ENCODE measurements around the gene ITPK1.
"Not testable (repeated sequence)": the region's sequence is repeated elsewhere in the genome, so short reads cannot be mapped to it uniquely, and the experiment has no call there.

Gene ITPK1

GRCh38 chr14:93150227-93151208, 34.8 kb upstream of the ITPK1 start:
- peak overlapping the region in 1 of 5 donors; percentile 48 for H3K4me3 ChIP-seq (ENCODE audit: low read depth in 1 of 5, low read length in 5 of 5)
- no peaks in the 10 kb centered on the region for H3K36me3 ChIP-seq (ENCODE audit: control insufficient read depth in 5 of 5, insufficient read depth in 5 of 5, low read length in 5 of 5)
- H3K27ac ChIP-seq (ENCODE audit: low read depth, low read length) = peak overlapping the region; percentile 24
- peaks cover 0 to 14% (median 4%) of the 10 kb centered on the region in 5 donors for H3K4me1 ChIP-seq (ENCODE audit: control insufficient read depth in 5 of 5, insufficient read depth in 5 of 5, low read length in 5 of 5)
- H3K9ac ChIP-seq (ENCODE audit: low read length in 5 of 5) = peak overlapping the region in 2 of 5 donors; percentile 29 to 62
- H3K9me3 ChIP-seq (ENCODE audit: control insufficient read depth in 5 of 5, low read length in 5 of 5) = no peaks in the 10 kb centered on the region
- no peaks in the 10 kb centered on the region for H3K27me3 ChIP-seq (ENCODE audit: control insufficient read depth in 5 of 5, insufficient read depth in 4 of 5, low read length in 5 of 5)

DNA sequence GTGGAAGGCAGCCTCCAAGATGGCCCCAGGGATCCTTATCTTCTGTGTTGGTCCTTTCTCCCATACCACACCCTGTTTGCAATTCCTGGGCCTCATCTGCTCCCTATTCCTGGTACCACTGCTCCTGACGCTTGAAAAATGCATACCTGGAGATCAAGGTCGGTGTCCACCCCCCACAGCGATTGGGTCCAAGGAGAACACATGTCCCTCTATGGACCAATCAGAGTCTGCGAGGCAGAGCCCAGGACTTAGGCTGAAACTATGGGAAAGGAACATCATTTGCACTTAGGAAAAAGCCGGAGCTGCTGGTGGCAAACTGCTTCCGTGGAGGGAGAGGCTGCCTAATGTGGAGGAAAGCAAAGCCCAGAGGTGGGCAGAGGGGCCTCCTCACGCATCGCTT, 33.3 kb upstream of the ITPK1 start:
- Histone ChIP-seq H3K27ac (ENCODE audit: low read depth, low read length) (no peak overlapping the region), H3K9me3 (ENCODE audit: control insufficient read depth in 5 of 5, low read length in 5 of 5) (no peaks in the 10 kb centered on the region), H3K27me3 (ENCODE audit: control insufficient read depth in 5 of 5, insufficient read depth in 4 of 5, low read length in 5 of 5) (no peaks in the 10 kb centered on the region), H3K4me3 (ENCODE audit: low read depth in 1 of 5, low read length in 5 of 5) (no peak overlapping the region), H3K36me3 (ENCODE audit: control insufficient read depth in 5 of 5, insufficient read depth in 5 of 5, low read length in 5 of 5) (no peaks in the 10 kb centered on the region), H3K4me1 (ENCODE audit: control insufficient read depth in 5 of 5, insufficient read depth in 5 of 5, low read length in 5 of 5) (peaks cover 0 to 14% (median 4%) of the 10 kb centered on the region in 5 donors), H3K9ac (ENCODE audit: low read length in 5 of 5) (no peak overlapping the region)

- Histone ChIP-seq H3K4me1 (ENCODE audit: control insufficient read depth in 5 of 5, insufficient read depth in 5 of 5, low read length in 5 of 5) (peaks cover 0 to 9% (median 4%) of the 10 kb centered on the region in 5 donors), H3K9me3 (ENCODE audit: control insufficient read depth in 5 of 5, low read length in 5 of 5) (no peaks in the 10 kb centered on the region), H3K9ac (ENCODE audit: low read length in 5 of 5) (no peak overlapping the region), H3K36me3 (ENCODE audit: control insufficient read depth in 5 of 5, insufficient read depth in 5 of 5, low read length in 5 of 5) (no peaks in the 10 kb centered on the region), H3K27ac (ENCODE audit: low read depth, low read length) (no peak overlapping the region), H3K27me3 (ENCODE audit: control insufficient read depth in 5 of 5, insufficient read depth in 4 of 5, low read length in 5 of 5) (no peaks in the 10 kb centered on the region), H3K4me3 (ENCODE audit: low read depth in 1 of 5, low read length in 5 of 5) (no peak overlapping the region)
Observed at GRCh38 chr14:93146119-93146518, 30.4 kb upstream of the ITPK1 start.

DNA sequence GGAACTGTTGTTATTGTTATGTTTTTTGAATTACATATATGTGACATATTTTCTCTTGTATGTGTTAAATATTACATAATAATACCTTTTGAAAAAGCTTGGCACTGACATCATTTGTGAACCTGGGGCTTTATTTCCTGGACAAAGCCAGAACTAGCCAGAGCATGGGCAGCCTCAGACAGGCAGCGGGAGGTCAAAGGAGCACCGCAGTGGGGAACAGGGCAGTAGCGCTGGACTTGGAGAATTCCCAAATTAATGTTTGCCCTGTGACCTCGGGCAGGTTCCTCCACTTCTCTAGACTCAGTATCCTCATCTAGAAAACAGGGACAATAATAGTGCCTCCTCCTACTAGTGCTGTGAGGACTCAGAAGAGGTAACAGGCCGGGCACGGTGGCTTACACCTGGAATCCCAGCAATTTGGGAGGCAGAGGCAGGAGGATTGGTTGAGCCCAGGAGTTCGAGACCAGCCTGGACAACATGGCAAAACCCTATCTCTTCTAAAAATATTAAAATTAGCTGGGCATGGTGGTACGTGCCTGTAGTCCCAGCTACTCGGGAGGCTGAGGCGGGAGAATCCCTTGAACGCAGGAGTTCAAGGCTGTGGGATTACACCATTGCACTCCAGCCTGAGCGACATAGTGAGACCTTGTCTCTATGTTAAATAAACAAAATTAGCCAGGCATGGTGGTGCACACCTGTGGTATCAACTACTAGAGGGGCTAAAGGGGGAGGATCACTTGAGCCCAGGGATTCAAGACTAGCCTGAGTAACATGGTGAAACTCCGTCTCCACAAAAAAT, 27.3 kb upstream of the ITPK1 start:
- Histone ChIP-seq H3K36me3 (ENCODE audit: control insufficient read depth in 5 of 5, insufficient read depth in 5 of 5, low read length in 5 of 5) (no peaks in the 10 kb centered on the region), H3K4me1 (ENCODE audit: control insufficient read depth in 5 of 5, insufficient read depth in 5 of 5, low read length in 5 of 5) (no peaks in the 10 kb centered on the region), H3K9me3 (ENCODE audit: control insufficient read depth in 5 of 5, low read length in 5 of 5) (no peaks in the 10 kb centered on the region), H3K27ac (ENCODE audit: low read depth, low read length) (no peak overlapping the region), H3K27me3 (ENCODE audit: control insufficient read depth in 5 of 5, insufficient read depth in 4 of 5, low read length in 5 of 5) (no peaks in the 10 kb centered on the region), H3K9ac (ENCODE audit: low read length in 5 of 5) (no peak overlapping the region), H3K4me3 (ENCODE audit: low read depth in 1 of 5, low read length in 5 of 5) (no peak overlapping the region)

DNA sequence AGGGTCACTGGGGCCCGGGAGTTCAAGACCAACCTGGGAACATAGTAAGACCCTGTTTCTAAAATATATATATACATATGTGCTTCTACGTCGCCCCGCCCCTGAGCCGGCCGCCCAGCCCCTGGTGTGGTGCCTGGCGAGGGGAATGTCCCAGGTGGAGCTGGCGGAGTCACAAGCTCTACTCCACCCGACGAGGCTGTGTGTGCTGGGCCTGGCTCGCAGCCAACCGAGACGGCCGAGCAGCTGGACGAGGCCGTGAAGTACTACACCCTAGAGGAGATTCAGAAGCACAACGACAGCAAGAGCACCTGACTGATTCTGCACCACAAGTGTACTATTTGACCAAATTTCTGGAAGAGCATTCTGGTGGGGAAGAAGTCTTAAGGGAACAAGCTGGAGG, 22.1 kb upstream of the ITPK1 start:
- no peaks in the 10 kb centered on the region for H3K9me3 ChIP-seq (ENCODE audit: control insufficient read depth in 5 of 5, low read length in 5 of 5)
- no peaks in the 10 kb centered on the region for H3K36me3 ChIP-seq (ENCODE audit: control insufficient read depth in 5 of 5, insufficient read depth in 5 of 5, low read length in 5 of 5)
- H3K27me3 ChIP-seq (ENCODE audit: control insufficient read depth in 5 of 5, insufficient read depth in 4 of 5, low read length in 5 of 5) = no peaks in the 10 kb centered on the region
- no peak overlapping the region for H3K27ac ChIP-seq (ENCODE audit: low read depth, low read length)
- peaks cover 0 to 13% (median 0%) of the 10 kb centered on the region in 5 donors for H3K4me1 ChIP-seq (ENCODE audit: control insufficient read depth in 5 of 5, insufficient read depth in 5 of 5, low read length in 5 of 5)
- H3K4me3 ChIP-seq (ENCODE audit: low read depth in 1 of 5, low read length in 5 of 5) = no peak overlapping the region
- no peak overlapping the region for H3K9ac ChIP-seq (ENCODE audit: low read length in 5 of 5)

- H3K27ac ChIP-seq (ENCODE audit: low read depth, low read length); H3K36me3 ChIP-seq (ENCODE audit: control insufficient read depth in 5 of 5, insufficient read depth in 5 of 5, low read length in 5 of 5); H3K4me3 ChIP-seq (ENCODE audit: low read depth in 1 of 5, low read length in 5 of 5); H3K9ac ChIP-seq (ENCODE audit: low read length in 5 of 5); H3K27me3 ChIP-seq (ENCODE audit: control insufficient read depth in 5 of 5, insufficient read depth in 4 of 5, low read length in 5 of 5); H3K9me3 ChIP-seq (ENCODE audit: control insufficient read depth in 5 of 5, low read length in 5 of 5): not testable (repeated sequence)
- peaks cover 0 to 19% (median 3%) of the 10 kb centered on the region in 5 donors for H3K4me1 ChIP-seq (ENCODE audit: control insufficient read depth in 5 of 5, insufficient read depth in 5 of 5, low read length in 5 of 5)
Observed at GRCh38 chr14:93136508-93136907, 20.8 kb upstream of the ITPK1 start.

- H3K27ac ChIP-seq (ENCODE audit: low read depth, low read length) = peak overlapping the region; percentile 30
- no peak overlapping the region for H3K4me3 ChIP-seq (ENCODE audit: low read depth in 1 of 5, low read length in 5 of 5)
- peaks cover 0 to 19% (median 3%) of the 10 kb centered on the region in 5 donors for H3K4me1 ChIP-seq (ENCODE audit: control insufficient read depth in 5 of 5, insufficient read depth in 5 of 5, low read length in 5 of 5)
- H3K9ac ChIP-seq (ENCODE audit: low read length in 5 of 5) = no peak overlapping the region
- H3K36me3 ChIP-seq (ENCODE audit: control insufficient read depth in 5 of 5, insufficient read depth in 5 of 5, low read length in 5 of 5) = no peaks in the 10 kb centered on the region
- no peaks in the 10 kb centered on the region for H3K27me3 ChIP-seq (ENCODE audit: control insufficient read depth in 5 of 5, insufficient read depth in 4 of 5, low read length in 5 of 5)
- no peaks in the 10 kb centered on the region for H3K9me3 ChIP-seq (ENCODE audit: control insufficient read depth in 5 of 5, low read length in 5 of 5)
Observed at GRCh38 chr14:93136009-93136408, 20.3 kb upstream of the ITPK1 start.

GRCh38 chr14:93135399-93135798, 19.7 kb upstream of the ITPK1 start:
- Histone ChIP-seq H3K27ac (ENCODE audit: low read depth, low read length) (peak overlapping the region; percentile 30), H3K9me3 (ENCODE audit: control insufficient read depth in 5 of 5, low read length in 5 of 5) (no peaks in the 10 kb centered on the region), H3K9ac (ENCODE audit: low read length in 5 of 5) (peak overlapping the region in 1 of 5 donors; percentile 41), H3K27me3 (ENCODE audit: control insufficient read depth in 5 of 5, insufficient read depth in 4 of 5, low read length in 5 of 5) (no peaks in the 10 kb centered on the region), H3K36me3 (ENCODE audit: control insufficient read depth in 5 of 5, insufficient read depth in 5 of 5, low read length in 5 of 5) (no peaks in the 10 kb centered on the region), H3K4me3 (ENCODE audit: low read depth in 1 of 5, low read length in 5 of 5) (no peak overlapping the region), H3K4me1 (ENCODE audit: control insufficient read depth in 5 of 5, insufficient read depth in 5 of 5, low read length in 5 of 5) (peaks cover 0 to 21% (median 3%) of the 10 kb centered on the region in 5 donors)

DNA sequence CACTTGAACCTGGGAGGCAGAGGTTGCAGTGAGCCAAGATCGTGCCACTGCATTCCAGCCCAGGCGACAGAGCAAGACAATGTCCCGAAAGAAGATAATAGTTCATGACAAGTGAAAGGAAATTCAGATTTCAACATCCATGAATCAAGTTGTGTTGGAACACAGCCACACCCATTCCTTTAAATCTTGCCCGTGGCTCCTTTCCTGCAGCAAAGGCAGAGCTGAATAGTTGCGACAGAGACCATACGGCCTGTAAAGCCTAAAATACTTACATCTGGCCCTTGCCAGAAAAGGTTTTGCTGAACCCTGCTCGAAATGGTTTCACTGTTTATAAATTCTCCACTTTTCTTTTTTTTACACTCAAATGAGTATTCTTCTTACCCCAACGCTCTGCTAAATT, 17.7 kb upstream of the ITPK1 start:
- H3K27me3 ChIP-seq (ENCODE audit: control insufficient read depth in 5 of 5, insufficient read depth in 4 of 5, low read length in 5 of 5) = no peaks in the 10 kb centered on the region
- H3K27ac ChIP-seq (ENCODE audit: low read depth, low read length) = peak overlapping the region; percentile 60
- no peaks in the 10 kb centered on the region for H3K9me3 ChIP-seq (ENCODE audit: control insufficient read depth in 5 of 5, low read length in 5 of 5)
- H3K9ac ChIP-seq (ENCODE audit: low read length in 5 of 5) = no peak overlapping the region
- H3K4me3 ChIP-seq (ENCODE audit: low read depth in 1 of 5, low read length in 5 of 5) = no peak overlapping the region
- peaks cover 0 to 39% (median 20%) of the 10 kb centered on the region in 5 donors for H3K4me1 ChIP-seq (ENCODE audit: control insufficient read depth in 5 of 5, insufficient read depth in 5 of 5, low read length in 5 of 5)
- no peaks in the 10 kb centered on the region for H3K36me3 ChIP-seq (ENCODE audit: control insufficient read depth in 5 of 5, insufficient read depth in 5 of 5, low read length in 5 of 5)

Measured in subcutaneous abdominal adipose tissue (tissue), 5 donors.